Endothelial cell of umbilical vein (primary cell): ENCODE measurements around the gene ID2. TPM values are rescaled to one million over a fixed set of nuclear protein-coding genes. Genes with fewer than 3 reads are reported as not detected.

ENCODE experiments used
- BruUV-seq: library from RNA; stranded (reverse); fragments of 400-500 nt; replicated peaks from 2 replicates; lab custom pipeline; 2021; lab: Mats Ljungman, UMichigan
- CTCF ChIA-PET: fragments of 300-600, 350-600 bp; sonication (Branson Sonifier 250); formaldehyde crosslinking; loops from one replicate; lab custom pipeline; 2021; ENCODE audit warnings: antibody characterized with exemption, inconsistent platforms; lab: Charles Lee
- POLR2A ChIA-PET: fragments of 300-600, 350-600 bp; sonication (Branson Sonifier 250); formaldehyde crosslinking; loops from one replicate; lab custom pipeline; 2021; ENCODE audit warnings: antibody characterized with exemption, inconsistent platforms; lab: Charles Lee
- DNase-seq: peaks from one replicate; pipeline ENCODE4 v3.0.0-alpha.2; 2011; ENCODE audit warnings: low read depth, low spot score
- FAIRE-seq: peaks from 2 replicates; lab custom pipeline; 2011; peaks lifted over from hg19 to GRCh38; lab: Jason Lieb, UNC
- H2AFZ ChIP-seq: 2 replicates; pipeline ENCODE4 v1.6.0; 2012; ENCODE audit warnings: low read depth, low read length, control low read depth, inconsistent platforms
- H3K27ac ChIP-seq: 2 replicates; pipeline ENCODE4 v1.5.1; 2011; ENCODE audit warnings: low read depth, mild to moderate bottlenecking, control low read depth, low read length, moderate library complexity; ENCODE audit not compliant: insufficient read depth
- H3K27me3 ChIP-seq, 2 experiments: 2 replicates each; pipeline versions ENCODE4 v1.6.0 to v1.6.1; 2011; ENCODE audit warnings: low read length in 2 of 2, mixed read lengths in 1 of 2; ENCODE audit not compliant: control insufficient read depth in 2 of 2, insufficient read depth in 2 of 2
- H3K36me3 ChIP-seq, 2 experiments: 2 replicates in 1 of 2; 3 replicates in 1 of 2; pipeline ENCODE4 v1.5.1; 2011; ENCODE audit warnings: low read length in 2 of 2, mild to moderate bottlenecking in 1 of 2, moderate library complexity in 1 of 2; ENCODE audit not compliant: control insufficient read depth in 2 of 2, insufficient read depth in 2 of 2; ENCODE audit errors: extremely low read depth in 1 of 2
- H3K4me1 ChIP-seq: 3 replicates; pipeline ENCODE4 v1.5.1; 2011; ENCODE audit warnings: mild to moderate bottlenecking, low read length; ENCODE audit not compliant: control insufficient read depth, insufficient read depth; ENCODE audit errors: extremely low read depth
- H3K4me2 ChIP-seq: 2 replicates; pipeline ENCODE4 v1.6.1; 2011; ENCODE audit warnings: low read length, control low read depth, mixed read lengths; ENCODE audit not compliant: insufficient read depth
- H3K4me3 ChIP-seq, 3 experiments: fragments of 200-600 bp in 1 of 3; sonication (generic), shearing (Covaris generic) in 1 of 3; replicated peaks in 1 of 3; 2 replicates each; pipeline ENCODE4 v1.5.1; 2011 to 2016; ENCODE audit warnings: control low read depth in 3 of 3, low read length in 3 of 3, mild to moderate bottlenecking in 2 of 3, inconsistent platforms in 1 of 3, low read depth in 1 of 3, moderate library complexity in 1 of 3; ENCODE audit not compliant: insufficient read depth in 1 of 3
- H3K79me2 ChIP-seq: 2 replicates; pipeline ENCODE4 v1.6.0; 2012; ENCODE audit warnings: low read length, inconsistent platforms; ENCODE audit not compliant: control insufficient read depth, insufficient read depth
- H3K9ac ChIP-seq: replicated peaks from 2 replicates; pipeline ENCODE3; 2011; ENCODE audit warnings: low read length, control low read depth; ENCODE audit not compliant: insufficient read depth; ENCODE audit errors: extremely low read depth
- H3K9me1 ChIP-seq: replicated peaks from 3 replicates; pipeline ENCODE4 v1.6.0; 2011; ENCODE audit warnings: mild to moderate bottlenecking, low read length; ENCODE audit not compliant: control insufficient read depth, insufficient read depth; ENCODE audit errors: extremely low read depth
- H3K9me3 ChIP-seq: replicated peaks from 2 replicates; pipeline ENCODE4 v1.5.1; 2012; ENCODE audit warnings: low read length, inconsistent platforms; ENCODE audit not compliant: control insufficient read depth, insufficient read depth
- H4K20me1 ChIP-seq: replicated peaks from 2 replicates; pipeline ENCODE3; 2011; ENCODE audit warnings: mild to moderate bottlenecking, low read length; ENCODE audit not compliant: control insufficient read depth, insufficient read depth; ENCODE audit errors: extremely low read depth
- CTCF ChIP-seq, 2 donors: IDR thresholded peaks; 1 replicate in 1 of 2; 2 replicates in 1 of 2; pipeline ENCODE4 v1.5.1; 2011; ENCODE audit warnings: low read length in 2 of 2, mild to moderate bottlenecking in 2 of 2, moderate library complexity in 2 of 2, control low read depth in 1 of 2, inconsistent platforms in 1 of 2, low read depth in 1 of 2; ENCODE audit not compliant: insufficient read depth in 1 of 2; ENCODE audit errors: extremely low read depth in 1 of 2
- EZH2 ChIP-seq: IDR thresholded peaks from 2 replicates; pipeline ENCODE4 v1.6.1; 2012; ENCODE audit warnings: borderline replicate concordance, low read depth, mild to moderate bottlenecking, moderate library complexity, low read length, inconsistent platforms; ENCODE audit not compliant: severe bottlenecking
- FOS ChIP-seq: IDR thresholded peaks from 2 replicates; pipeline ENCODE4 v1.6.1; 2011; ENCODE audit warnings: mild to moderate bottlenecking, low read length, moderate library complexity, borderline replicate concordance; ENCODE audit not compliant: insufficient read depth
- GATA2 ChIP-seq: IDR thresholded peaks from 2 replicates; pipeline ENCODE4 v1.7.0; 2011; ENCODE audit warnings: low read depth, mild to moderate bottlenecking, moderate library complexity, mixed read lengths, low read length; ENCODE audit not compliant: insufficient read length, insufficient read depth
- JUN ChIP-seq: IDR thresholded peaks from 2 replicates; pipeline ENCODE4 v1.6.1; 2011; ENCODE audit warnings: borderline replicate concordance, low read depth; ENCODE audit not compliant: insufficient read length, insufficient read depth
- MAX ChIP-seq: IDR thresholded peaks from 2 replicates; pipeline ENCODE4 v1.6.1; 2011; ENCODE audit not compliant: insufficient read depth, insufficient read length
- MYC ChIP-seq: IDR thresholded peaks from one replicate; pipeline ENCODE4 v1.6.1; 2011; ENCODE audit warnings: mild to moderate bottlenecking, low read depth, low read length
- POLR2A ChIP-seq: IDR thresholded peaks from 2 replicates; pipeline ENCODE4 v1.6.1; 2012; ENCODE audit warnings: low read depth, mild to moderate bottlenecking, control low read depth, low read length
- POLR2AphosphoS5 ChIP-seq: IDR thresholded peaks from 2 replicates; pipeline ENCODE4 v1.6.1; 2012; ENCODE audit warnings: low read depth, mild to moderate bottlenecking, control low read depth, low read length, moderate library complexity; ENCODE audit not compliant: insufficient read depth
- dilution Hi-C: fragments of 300-500 bp; cut with MboI; formaldehyde crosslinking; loops from one replicate; pipeline ENCODE4 v1.15.0; 2019; ENCODE audit warnings: low sequenced_read_pairs; ENCODE audit not compliant: extremely low pct_ligation_motif_present
- intact Hi-C: fragments of 100-400 bp; cut with micrococcal nuclease; formaldehyde crosslinking; loops from one replicate; pipeline ENCODE4 v1.10.0; 2022
- polyA plus RNA-seq, 4 experiments: library from polyadenylated mRNA; depleted of rRNA in 3 of 4; stranded (reverse) in 3 of 4; unstranded in 1 of 4; fragments of >200 nt; gene quantifications; 2 replicates each; pipeline versions ENCODE4 v1.2.1 to v1.2.3, GENCODE V29; 2011 to 2012; ENCODE audit warnings: missing spikeins in 1 of 4
- total RNA-seq: library from RNA; stranded (reverse); gene quantifications from 2 replicates; pipeline ENCODE4 v1.2.3, GENCODE V29; 2021

Gene ID2
- total and polyA plus RNA-seq, 2 donors (not counting 3 experiments of a cell fraction or from before 2014, with no cell fraction given): 4.1 to 29.1 TPM

- H3K27me3 ChIP-seq: no peaks in the 10 kb centered on the region
- TF ChIP-seq JUN (no peak), MYC (no peak), POLR2A (no peak), GATA2 (no peak), POLR2AphosphoS5 (no peak), MAX (no peak), CTCF (IDR thresholded peaks at IDR 0.05; ENCODE audit: extremely low read depth in 1 of 2, insufficient read depth in 1 of 2, low read depth in 1 of 2, low read length in 2 of 2) (no peak), EZH2 (no peak), FOS (no peak)
- H3K4me3 ChIP-seq: no peak overlapping the region
- no peak overlapping the region for H3K4me2 ChIP-seq
- no peak for DNase-seq
- H3K9me3 ChIP-seq: no peaks in the 10 kb centered on the region
- BruUV-seq: no TSS peak
- H3K9me1 ChIP-seq: no peaks in the 10 kb centered on the region
- no peaks in the 10 kb centered on the region for H3K4me1 ChIP-seq
- H3K9ac ChIP-seq: no peak overlapping the region
- no peaks in the 10 kb centered on the region for H3K36me3 ChIP-seq
- no peak for FAIRE-seq
- intact Hi-C loops: no loop called here
- ChIA-PET POLR2A (no interaction called here), CTCF (no interaction called here)
- H3K27ac ChIP-seq: no peak overlapping the region
- no peaks in the 10 kb centered on the region for H4K20me1 ChIP-seq
- dilution Hi-C loops: no loop called here
- H2AFZ ChIP-seq: no peak overlapping the region
- no peaks in the 10 kb centered on the region for H3K79me2 ChIP-seq
Measured at GRCh38 chr2:8643250-8643995, 38.4 kb upstream of the ID2 start.
